Measurements from ENCODE around the gene ITSN2.
"Not testable (repeated sequence)": the region's sequence is repeated elsewhere in the genome, so short reads cannot be mapped to it uniquely, and the experiment has no call there.

ITSN2 gene

GRCh38 chr2:24360050-24360962, at the start of gene ITSN2:
TSS of gene ITSN2 (minus strand) at chr2:24360536. CDS start at chr2:24328082, 32,454 bp downstream.
- peak; percentile 76 for DNase-seq (ENCODE audit: insufficient read length, low spot score)
- peak; percentile 76 for FAIRE-seq

- DNase-seq (ENCODE audit: insufficient read length, low spot score) (no peak), FAIRE-seq (no peak)
Measured at GRCh38 chr2:24409171-24409570, 48.8 kb upstream of the ITSN2 start.

- not testable (repeated sequence) for FAIRE-seq; DNase-seq (ENCODE audit: insufficient read length, low spot score)
Measured at GRCh38 chr2:24408704-24409103, 48.4 kb upstream of the ITSN2 start.

GRCh38 chr2:24404491-24404921, 44.2 kb upstream of the ITSN2 start:
- FAIRE-seq (no peak), DNase-seq (ENCODE audit: insufficient read length, low spot score) (peak; percentile 21)

GRCh38 chr2:24403832-24404212, 43.5 kb upstream of the ITSN2 start:
- DNase-seq (ENCODE audit: insufficient read length, low spot score) (no peak), FAIRE-seq (no peak)

- no peak for DNase-seq (ENCODE audit: insufficient read length, low spot score)
- no peak for FAIRE-seq
Measured at GRCh38 chr2:24403168-24403831, 43.0 kb upstream of the ITSN2 start.

- FAIRE-seq, result no peak
Measured at GRCh38 chr2:24402242-24403097, 42.1 kb upstream of the ITSN2 start.

GRCh38 chr2:24400207-24400907, 40.0 kb upstream of the ITSN2 start:
- FAIRE-seq (no peak), DNase-seq (ENCODE audit: insufficient read length, low spot score) (no peak)

More at GRCh38 chr2:24402242-24403097, 42.1 kb upstream of the ITSN2 start:
- DNase-seq (ENCODE audit: insufficient read length, low spot score), result no peak

- DNase-seq (ENCODE audit: insufficient read length, low spot score) (no peak), FAIRE-seq (no peak)
Measured at GRCh38 chr2:24399434-24400206, 39.3 kb upstream of the ITSN2 start.

GRCh38 chr2:24394998-24395397, 34.7 kb upstream of the ITSN2 start:
- no peak for DNase-seq (ENCODE audit: insufficient read length, low spot score)
- FAIRE-seq, result no peak

- DNase-seq (ENCODE audit: insufficient read length, low spot score) (no peak), FAIRE-seq (no peak)
Measured at GRCh38 chr2:24392542-24393059, 32.3 kb upstream of the ITSN2 start.

- FAIRE-seq, result no peak
- DNase-seq (ENCODE audit: insufficient read length, low spot score), result no peak
Measured at GRCh38 chr2:24385366-24385765, 25.0 kb upstream of the ITSN2 start.

- peak; percentile 72 for DNase-seq (ENCODE audit: insufficient read length, low spot score)
- no peak for FAIRE-seq
Measured at GRCh38 chr2:24382363-24383073, 22.2 kb upstream of the ITSN2 start.

GRCh38 chr2:24380820-24381219, 20.5 kb upstream of the ITSN2 start:
- DNase-seq (ENCODE audit: insufficient read length, low spot score) (no peak), FAIRE-seq (no peak)

GRCh38 chr2:24375349-24376087, 15.2 kb upstream of the ITSN2 start:
- FAIRE-seq, result no peak

GRCh38 chr2:24374301-24374700, 14.0 kb upstream of the ITSN2 start:
- DNase-seq (ENCODE audit: insufficient read length, low spot score) (no peak), FAIRE-seq (no peak)

More at GRCh38 chr2:24375349-24376087, 15.2 kb upstream of the ITSN2 start:
- no peak for DNase-seq (ENCODE audit: insufficient read length, low spot score)

- FAIRE-seq, result no peak
- no peak for DNase-seq (ENCODE audit: insufficient read length, low spot score)
Measured at GRCh38 chr2:24372033-24372432, 11.7 kb upstream of the ITSN2 start.

GRCh38 chr2:24365826-24366225, 5.5 kb upstream of the ITSN2 start:
- DNase-seq (ENCODE audit: insufficient read length, low spot score), result no peak
- FAIRE-seq, result no peak

Data from HTR-8/SVneo (cell line).